HFF-Myc (cell line): Measurements from ENCODE around the gene SLC25A24.
"Not testable (repeated sequence)": the region's sequence is repeated elsewhere in the genome, so short reads cannot be mapped to it uniquely, and the experiment has no call there.

Experiments
- DNase-seq: peaks from one replicate; pipeline ENCODE4 v3.0.0-alpha.2; 2011; ENCODE audit warnings: low read depth; ENCODE audit errors: extremely low read depth
- H3K4me3 ChIP-seq: replicated peaks from 2 replicates; pipeline ENCODE4 v1.5.1; 2011; ENCODE audit warnings: low read depth, mild to moderate bottlenecking, control low read depth, low read length
- CTCF ChIP-seq: IDR thresholded peaks from 2 replicates; pipeline ENCODE4 v1.5.1; 2012; ENCODE audit warnings: mild to moderate bottlenecking, low read depth, low read length, control low read depth; ENCODE audit errors: missing control alignments

The SLC25A24 gene

DNA sequence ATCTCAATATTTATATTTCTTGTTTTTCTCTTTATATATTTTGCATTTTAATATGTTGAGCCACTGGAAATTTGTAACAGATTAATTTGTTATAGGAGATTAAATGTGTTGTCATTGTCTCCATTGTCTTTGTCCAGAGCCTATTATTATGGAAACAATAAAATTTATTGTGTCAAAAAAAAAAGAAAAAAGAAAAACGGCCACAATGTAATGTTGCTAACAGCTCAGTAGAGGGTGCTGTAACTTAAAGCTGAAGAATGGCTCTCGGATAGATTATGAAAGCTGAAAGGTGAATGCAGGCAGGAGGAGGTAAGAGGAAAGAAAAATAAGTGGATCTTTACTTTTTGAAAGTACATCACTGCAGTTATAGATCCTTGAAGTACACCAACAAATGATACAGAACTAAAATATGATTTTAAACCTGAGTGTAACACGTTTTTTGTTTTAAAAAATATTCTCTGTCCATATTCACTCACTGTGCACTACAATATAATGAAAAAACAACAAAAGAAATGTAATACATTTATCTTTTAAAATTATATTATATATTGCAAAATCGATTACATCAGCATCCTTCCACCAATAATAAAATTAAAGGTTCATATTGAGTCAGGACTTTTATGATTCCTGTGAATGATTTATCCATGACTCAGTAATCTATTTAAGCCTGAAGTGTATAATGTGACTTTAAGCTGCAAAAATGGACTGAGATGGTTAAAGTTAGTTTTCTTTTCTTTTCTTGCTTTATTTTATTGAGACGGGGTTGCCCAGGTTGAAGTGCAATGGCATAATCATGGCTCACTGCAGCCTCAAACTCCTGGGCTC is 14.7 kb upstream of the SLC25A24 start:
- not testable (repeated sequence) for DNase-seq, H3K4me3 ChIP-seq
- TF ChIP-seq CTCF, result peak; percentile 26

DNA sequence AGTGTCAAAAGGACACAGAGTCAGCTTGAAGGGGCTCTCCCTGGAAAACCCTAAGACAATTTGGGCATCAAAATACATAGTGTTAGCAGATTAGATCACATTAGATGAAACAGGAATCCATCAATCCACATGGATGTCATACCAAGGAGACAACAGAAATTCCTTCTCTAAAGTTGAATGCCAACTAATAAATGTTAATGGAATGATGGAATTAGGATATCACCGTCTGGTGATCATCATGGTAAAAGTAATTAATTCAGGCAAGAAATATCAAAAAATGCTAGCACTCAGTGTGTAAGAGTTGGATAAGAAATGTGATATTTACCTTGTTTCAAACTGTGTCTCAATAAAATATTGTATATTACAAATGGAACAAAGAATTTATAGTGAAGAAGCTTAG is 10.9 kb upstream of the SLC25A24 start:
- H3K4me3 ChIP-seq, result no peak overlapping the region
- no peak for TF ChIP-seq CTCF
- no peak for DNase-seq

DNA sequence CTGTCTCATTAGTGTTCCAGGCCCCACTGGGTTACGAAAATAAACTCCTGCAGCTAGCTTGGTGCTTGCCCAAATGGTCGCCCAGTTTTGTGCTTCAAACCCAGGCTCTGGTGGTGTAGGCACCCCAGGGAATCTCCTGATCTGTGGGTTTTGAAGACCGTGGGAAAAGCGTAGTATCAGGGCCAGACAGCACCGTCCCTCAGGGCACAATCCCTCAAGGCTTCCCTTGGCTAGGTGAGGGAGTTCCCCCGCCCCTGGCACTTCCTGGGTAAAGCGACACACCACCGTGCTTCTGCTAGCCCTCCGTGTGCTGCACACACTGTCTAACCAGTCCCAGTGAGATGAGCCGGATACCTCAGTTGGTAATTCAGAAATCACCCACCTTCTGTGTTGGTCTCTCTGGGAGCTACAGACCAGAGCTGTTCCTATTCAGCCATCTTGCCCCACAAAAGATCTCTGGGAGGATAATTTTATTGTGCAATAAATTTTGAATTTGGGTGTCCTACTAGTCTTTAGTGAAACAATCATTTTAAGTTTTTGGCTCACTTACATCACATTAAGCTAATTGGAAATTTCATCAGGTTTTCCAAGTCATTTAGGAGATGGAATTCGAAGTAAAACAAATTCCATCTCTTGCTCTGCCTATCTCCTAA is 9.4 kb upstream of the SLC25A24 start:
- no peak for DNase-seq
- no peak overlapping the region for H3K4me3 ChIP-seq
- TF ChIP-seq CTCF, result no peak

- TF ChIP-seq CTCF, result no peak
- no peak for DNase-seq
- H3K4me3 ChIP-seq, result no peak overlapping the region
Measured at GRCh38 chr1:108208724-108209446, 8.7 kb upstream of the SLC25A24 start.

DNA sequence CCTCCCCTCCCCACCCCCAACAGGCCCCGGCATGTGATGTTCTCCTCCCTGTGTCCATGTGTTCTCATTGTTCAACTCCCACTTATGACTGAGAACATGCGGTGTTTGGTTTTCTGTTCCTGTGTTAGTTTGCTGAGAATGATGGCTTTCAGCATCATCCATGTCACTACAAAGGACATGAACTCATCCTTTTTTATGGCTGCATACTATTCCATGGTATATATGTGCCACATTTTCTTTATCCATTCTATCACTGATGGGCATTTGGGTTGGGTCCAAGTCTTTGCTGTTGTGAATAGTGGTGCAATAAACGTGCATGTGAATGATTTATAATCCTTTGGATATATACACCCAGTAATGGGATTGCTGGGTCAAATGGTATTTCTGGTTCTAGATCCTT is 3.4 kb upstream of the SLC25A24 start:
- DNase-seq, H3K4me3 ChIP-seq: not testable (repeated sequence)

DNA sequence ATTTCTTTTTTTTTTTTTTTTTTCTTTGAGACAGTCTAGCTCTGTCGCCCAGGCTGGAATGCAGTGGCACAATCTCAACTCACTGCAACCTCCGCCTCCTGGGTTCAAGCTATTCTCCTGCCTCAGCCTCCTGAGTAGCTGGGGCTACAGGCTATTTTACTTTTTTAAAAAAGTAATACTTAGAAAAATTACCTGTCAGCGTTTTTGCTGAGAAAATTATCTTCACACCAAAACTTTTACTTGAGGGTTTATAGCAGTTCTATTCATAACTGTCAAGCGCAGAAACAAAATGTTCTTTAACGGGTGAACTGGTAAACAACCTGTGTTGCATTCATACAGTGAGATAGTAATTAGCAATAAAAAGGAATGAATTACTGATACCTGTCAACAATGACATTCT is 1.5 kb upstream of the SLC25A24 start:
- TF ChIP-seq CTCF, result no peak
- DNase-seq, result no peak
- no peak overlapping the region for H3K4me3 ChIP-seq

- peak; percentile 40 for DNase-seq
- peak overlapping the region; percentile 87 for H3K4me3 ChIP-seq
- TF ChIP-seq CTCF, result peak; percentile 24
Measured at GRCh38 chr1:108200687-108201051, 526 bp upstream of the SLC25A24 start.
